Embryonic facial prominence (tissue), 1 donor: ENCODE data around the gene KIF21B.

Experiments
- DNase-seq: peaks from one replicate; pipeline ENCODE4 v3.0.0-alpha.2; 2016; ENCODE audit errors: extremely low spot score

The KIF21B gene

DNA sequence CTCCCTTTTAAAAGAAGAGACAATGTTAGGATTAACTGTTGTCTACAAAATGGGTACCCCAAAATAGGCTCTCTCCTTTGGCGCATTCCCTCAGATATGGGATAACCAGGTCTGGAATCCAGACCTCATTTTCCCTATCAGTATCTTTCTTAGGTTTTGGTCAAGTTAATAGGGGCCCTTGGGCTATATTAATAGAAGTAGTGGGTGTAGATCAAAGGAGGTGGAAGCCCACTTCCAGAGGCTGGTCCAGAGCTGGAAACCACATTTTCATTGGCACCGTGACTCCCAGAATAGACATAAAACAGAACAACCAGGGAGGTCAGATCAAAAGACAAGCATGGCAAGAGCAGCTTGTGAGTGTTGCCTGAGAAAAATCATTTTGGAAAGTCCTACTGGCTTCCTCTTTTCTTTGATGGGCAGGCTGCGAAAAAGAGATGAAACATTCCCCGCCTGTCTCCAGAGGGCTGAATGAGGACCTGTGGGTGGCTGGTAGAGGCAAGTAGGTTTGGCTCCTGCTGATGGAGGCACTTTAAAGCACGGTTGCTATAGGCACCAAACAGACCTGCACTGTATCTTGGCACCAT lies 25.8 kb upstream of the KIF21B start:
- no peak for DNase-seq

DNA sequence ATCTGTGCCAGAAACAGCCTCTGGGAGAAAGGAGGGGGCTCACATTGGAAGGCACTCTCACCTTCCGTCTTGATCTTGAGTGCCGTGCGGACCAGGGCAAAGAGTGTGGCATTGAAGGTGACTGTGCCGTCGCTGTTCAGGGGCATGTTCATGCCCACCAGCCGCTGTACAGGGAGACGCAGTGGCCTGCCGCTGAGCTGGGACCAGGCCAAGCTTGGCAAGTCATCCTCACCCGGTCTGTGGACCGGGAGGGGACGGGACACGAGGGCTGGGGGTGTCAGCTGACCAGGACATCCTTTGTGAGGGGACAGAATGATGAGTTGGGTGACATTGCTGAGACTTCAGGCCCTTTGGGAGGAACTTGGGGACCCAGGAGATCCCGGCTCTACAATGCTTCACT lies 25.0 kb upstream of the KIF21B start:
- DNase-seq, result no peak

DNA sequence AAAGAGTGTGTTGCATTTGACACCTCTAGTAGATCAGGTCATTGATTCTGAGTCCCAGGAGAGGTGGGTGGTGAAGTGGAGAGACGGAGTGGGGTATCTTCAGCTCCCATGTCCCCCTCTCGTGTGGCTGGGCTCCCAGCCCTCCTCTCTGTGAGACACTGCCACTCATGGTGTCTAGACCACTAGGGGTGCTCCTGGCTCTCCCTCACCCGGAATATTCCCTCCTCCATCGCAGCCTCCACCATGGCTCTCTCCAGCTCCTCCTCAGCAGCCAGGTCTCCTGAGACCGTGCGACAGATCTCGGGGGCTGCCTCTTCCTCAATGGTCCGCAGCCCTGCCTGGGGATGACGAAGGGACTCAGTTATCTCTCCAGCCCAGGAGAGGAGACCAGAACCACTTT lies 20.6 kb upstream of the KIF21B start:
- DNase-seq, result no peak

- DNase-seq, result no peak
Observed at GRCh38 chr1:201042779-201043461, 19.4 kb upstream of the KIF21B start.

DNA sequence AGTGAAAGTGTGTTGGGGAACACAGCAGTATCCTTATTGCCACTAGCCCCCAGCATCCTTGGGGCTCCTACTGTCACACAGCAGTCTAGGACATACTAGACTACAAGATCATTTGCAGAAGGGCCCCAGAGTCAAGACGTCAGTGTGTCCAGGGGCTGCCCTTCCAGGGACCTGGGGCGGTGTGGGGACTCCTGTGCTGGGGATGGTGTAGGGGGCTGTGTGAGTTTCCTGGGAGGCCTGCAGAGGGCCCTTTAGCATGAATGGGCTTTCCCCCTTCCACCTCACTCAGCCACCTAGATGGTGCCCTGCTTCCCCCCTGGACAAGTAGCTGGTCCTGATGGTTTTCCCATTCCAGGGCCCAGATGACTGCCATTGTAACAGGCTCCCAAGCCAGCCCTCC lies 17.5 kb upstream of the KIF21B start:
- DNase-seq, result no peak

DNA sequence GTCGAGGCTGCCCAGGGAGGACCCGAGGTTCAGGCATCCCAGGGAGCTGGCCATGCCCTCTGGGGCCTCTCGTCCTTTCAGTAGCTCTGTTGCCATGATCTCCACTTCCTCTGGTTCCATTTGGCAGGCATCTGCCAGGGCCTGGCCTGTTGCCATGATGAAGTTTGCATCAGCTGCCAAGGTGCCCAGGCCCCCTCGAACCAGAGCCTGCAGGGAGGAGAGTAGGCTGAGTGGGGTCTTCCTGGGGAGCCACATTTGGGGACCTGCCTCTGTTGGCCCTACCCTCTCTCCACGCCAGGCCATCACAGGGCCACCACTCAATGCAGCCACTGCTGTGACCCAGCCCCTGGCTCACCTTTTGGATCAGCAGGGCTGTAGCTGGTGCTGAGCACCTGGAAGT lies 16.4 kb upstream of the KIF21B start:
- DNase-seq, result no peak

- DNase-seq, result no peak
Observed at GRCh38 chr1:201039418-201039817, 15.9 kb upstream of the KIF21B start.

GRCh38 chr1:201038186-201038876 lies 14.8 kb upstream of the KIF21B start:
- DNase-seq, result no peak

- DNase-seq, result no peak
Observed at GRCh38 chr1:201036188-201036842, 12.8 kb upstream of the KIF21B start.

- no peak for DNase-seq
Observed at GRCh38 chr1:201034671-201035070, 11.2 kb upstream of the KIF21B start.

GRCh38 chr1:201032408-201032807 lies 8.9 kb upstream of the KIF21B start:
- no peak for DNase-seq

DNA sequence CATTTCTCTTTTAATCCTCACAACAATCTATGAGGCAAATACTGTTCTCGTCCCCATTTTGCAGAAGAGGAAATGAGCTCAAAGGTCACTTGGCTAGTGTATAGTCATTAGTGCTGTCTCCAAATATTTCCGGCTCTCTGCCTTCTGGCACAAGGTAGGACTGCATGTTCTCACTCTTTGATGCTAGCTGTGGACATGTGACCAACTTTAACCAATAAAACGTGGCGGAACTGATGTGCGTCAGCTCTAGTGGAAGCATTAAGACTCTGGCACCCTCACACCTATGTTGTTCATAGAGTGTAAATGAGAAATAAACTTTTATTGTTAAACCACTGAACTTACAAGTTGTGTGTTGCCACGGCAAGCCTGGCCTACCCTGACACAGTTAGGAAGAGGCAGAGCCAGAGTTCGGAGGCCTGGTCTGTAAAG lies 5.0 kb upstream of the KIF21B start:
- no peak for DNase-seq

DNA sequence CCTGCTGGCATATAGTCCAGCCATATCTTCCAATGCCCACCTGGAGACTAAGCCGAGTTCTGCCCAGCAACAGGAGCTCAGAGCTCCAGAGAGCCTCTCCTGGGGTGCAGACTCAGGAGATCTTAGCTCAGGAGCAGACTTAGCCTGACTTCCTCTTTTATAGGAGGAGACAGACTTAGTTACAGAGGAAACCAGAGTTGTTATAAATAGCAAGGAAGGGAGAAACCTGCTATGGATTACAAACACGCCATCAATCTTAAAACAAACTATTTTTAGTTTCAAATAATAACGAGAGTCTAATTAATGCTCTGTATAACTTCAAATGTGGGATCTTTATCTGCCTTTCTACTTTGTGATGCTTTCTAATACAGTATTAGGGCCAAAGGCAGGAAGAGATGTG lies 3.3 kb upstream of the KIF21B start:
- no peak for DNase-seq

DNA sequence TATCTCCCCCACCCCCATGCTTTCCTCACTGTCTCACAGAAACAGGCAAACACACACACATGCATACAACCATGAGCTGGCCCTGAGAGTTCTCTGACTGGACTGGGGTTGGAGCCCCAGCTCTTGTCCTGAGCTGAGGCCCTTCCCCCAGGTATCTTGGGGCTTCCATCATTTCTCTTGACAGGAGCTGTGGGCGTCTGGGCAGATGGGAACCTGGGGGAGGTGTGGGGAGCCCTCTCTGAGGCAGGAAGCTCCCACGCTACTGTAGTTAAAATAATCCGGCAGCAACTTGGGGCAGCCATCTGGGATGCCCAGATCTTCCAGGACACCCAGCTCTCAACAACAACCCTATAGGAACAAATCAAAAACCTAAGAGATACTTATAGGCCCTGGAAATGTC lies 2.7 kb upstream of the KIF21B start:
- no peak for DNase-seq

DNA sequence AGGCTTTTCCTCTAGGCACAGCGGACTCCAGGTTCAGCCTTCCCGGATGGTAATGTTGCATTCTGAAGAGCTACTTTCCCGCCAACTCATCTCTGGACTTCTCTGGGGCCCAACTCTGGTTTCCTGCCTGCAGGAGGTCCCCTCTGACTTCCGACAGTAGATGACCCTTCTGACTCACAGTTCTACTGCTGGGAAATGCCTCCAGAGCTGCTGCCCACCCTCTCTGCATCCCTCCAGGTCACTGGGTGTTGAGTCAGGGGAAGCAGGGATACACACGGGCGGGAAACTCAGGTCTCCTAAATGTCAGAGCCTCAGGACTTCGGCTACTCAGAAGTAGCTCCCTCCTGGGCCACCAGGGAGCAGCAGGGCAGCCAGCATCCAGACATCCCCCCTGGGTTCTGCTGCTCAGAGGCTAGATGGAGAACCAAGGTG lies 2.1 kb upstream of the KIF21B start:
- no peak for DNase-seq

- no peak for DNase-seq
Observed at GRCh38 chr1:201024625-201024998, 1.1 kb upstream of the KIF21B start.

DNA sequence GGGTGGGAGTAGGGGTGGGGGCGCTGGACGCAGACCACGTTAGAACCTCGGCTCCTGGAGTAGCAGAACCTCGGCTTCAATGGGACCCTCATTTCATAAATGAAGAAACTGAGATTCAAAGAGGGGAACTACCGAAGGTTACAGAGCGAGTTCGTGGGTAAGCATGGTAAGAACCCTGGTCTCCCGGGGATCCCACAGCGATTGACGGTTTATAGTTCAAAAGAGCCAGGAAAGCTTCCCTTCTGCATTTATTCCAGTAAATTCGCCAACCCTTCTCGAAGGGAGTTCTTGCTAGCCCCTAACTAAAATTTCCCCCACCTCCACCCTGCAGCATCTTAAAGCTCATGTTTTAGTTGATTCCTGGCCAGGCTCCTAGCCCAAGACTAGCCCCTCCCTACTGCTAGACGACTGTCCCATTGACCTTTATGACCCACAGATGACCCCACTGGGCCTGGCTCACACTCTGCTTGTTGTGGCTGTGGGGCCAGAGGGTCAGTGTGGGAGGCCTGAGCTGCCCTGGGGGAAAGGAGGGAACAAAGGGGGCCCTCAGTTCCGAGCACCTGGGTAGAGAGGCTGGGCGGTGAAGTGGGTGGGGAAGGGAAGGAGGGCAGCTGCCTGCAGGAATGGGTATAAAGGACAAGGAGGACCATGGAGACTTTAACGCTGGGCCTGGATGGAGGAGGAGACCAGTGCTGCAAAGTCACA lies 558 bp upstream of the KIF21B start:
- DNase-seq, result no peak

DNA sequence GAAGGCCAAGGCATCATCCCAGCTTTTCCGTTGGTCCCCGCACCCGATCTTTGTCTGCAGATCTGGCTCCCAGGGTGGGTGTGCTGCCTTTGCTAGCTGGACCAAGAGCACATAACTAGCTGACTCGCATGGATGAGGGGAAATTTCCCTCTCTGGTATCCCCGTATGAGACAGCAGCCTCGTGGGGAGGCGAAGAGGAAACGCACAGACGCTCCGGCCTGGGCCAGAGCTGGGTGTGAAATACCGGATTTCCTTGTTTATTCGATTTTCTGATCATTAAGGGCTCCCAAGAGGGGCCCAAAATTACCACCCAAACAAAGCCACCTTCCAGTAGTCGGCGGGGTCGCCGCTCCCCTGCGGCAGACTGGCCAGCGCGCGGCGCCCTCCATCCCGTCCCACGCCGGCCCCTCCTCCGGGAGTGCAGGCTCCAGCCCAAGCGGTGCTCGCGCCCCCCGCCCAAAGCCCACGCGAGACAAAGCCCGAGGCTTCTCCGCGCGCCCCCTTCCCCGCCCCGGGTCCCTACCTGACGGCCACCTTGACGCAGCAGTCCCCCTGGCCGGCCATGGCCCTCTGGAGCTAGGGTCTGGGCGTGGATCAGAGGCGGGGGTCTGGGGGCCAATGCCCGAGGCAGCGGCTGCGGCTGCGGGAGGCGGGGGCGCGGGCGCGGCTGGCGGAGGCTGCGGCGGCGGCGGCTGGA lies 546 bp downstream of the KIF21B start:
- DNase-seq, result no peak

- DNase-seq, result no peak
Observed at GRCh38 chr1:201022493-201022819, 1.1 kb downstream of the KIF21B start.

GRCh38 chr1:201021630-201022492 lies 1.7 kb downstream of the KIF21B start:
- DNase-seq, result no peak
